ENCODE data around the gene EEF1AKMT2. TPM values are rescaled to one million over a fixed set of nuclear protein-coding genes. Genes with fewer than 3 reads are reported as not detected.

Gene EEF1AKMT2
- total and polyA plus RNA-seq, 2 of the 13 experiments (the other 11 are each of a cell fraction or from before 2014, with no cell fraction given), result 11.3 to 19.3 TPM

DNA sequence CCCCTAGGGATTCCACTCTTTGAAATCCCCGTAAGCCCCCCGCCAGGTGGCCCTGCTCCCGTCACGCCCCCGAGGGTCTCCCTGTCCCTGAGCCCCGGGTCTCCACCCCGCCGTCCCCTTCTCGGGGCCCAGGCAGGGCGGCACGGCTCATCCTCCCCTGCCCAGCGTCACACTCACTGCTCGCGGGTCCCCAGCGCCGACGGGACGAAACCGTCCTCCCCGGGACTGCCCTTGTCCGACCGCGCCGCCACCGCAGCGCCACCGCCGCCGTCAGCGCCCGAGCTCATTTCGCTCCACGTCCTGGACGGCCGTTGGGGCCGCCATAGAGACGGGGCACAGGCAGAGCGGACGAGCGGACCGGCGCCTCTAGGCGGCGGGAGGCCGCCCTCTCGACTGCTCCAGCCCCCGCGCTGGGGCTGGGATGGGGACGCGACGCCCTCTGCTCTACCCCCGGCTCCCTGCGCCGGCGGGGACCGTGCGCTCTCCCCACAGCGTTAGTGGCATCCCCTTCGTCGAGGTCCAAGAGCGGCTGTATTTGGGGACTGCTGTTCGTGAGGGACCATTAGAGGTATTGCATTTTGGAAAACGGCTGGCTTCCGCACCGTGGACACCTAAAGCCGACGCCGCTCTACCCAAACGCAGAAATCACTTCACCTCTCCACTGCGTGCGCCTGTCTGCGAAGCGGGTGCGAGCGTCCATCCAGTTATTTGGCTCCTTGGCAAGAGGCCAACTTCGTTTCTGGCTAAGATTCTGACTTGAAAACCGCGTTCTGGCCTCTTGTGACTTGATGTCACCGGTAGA lies at the start of gene EEF1AKMT2 (continued):
- TF ChIP-seq, protein P1, sequence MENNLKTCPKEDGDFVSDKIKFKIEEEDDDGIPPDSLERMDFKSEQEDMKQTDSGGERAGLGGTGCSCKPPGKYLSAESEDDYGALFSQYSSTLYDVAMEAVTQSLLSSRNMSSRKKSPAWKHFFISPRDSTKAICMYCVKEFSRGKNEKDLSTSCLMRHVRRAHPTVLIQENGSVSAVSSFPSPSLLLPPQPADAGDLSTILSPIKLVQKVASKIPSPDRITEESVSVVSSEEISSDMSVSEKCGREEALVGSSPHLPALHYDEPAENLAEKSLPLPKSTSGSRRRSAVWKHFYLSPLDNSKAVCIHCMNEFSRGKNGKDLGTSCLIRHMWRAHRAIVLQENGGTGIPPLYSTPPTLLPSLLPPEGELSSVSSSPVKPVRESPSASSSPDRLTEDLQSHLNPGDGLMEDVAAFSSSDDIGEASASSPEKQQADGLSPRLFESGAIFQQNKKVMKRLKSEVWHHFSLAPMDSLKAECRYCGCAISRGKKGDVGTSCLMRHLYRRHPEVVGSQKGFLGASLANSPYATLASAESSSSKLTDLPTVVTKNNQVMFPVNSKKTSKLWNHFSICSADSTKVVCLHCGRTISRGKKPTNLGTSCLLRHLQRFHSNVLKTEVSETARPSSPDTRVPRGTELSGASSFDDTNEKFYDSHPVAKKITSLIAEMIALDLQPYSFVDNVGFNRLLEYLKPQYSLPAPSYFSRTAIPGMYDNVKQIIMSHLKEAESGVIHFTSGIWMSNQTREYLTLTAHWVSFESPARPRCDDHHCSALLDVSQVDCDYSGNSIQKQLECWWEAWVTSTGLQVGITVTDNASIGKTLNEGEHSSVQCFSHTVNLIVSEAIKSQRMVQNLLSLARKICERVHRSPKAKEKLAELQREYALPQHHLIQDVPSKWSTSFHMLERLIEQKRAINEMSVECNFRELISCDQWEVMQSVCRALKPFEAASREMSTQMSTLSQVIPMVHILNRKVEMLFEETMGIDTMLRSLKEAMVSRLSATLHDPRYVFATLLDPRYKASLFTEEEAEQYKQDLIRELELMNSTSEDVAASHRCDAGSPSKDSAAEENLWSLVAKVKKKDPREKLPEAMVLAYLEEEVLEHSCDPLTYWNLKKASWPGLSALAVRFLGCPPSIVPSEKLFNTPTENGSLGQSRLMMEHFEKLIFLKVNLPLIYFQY (CRISPR knock-in tag; IDR thresholded peaks at IDR 0.05; ENCODE audit: borderline replicate concordance), result peak; percentile 35; the same call in 1 of the 2 replicates
- TF ChIP-seq ZKSCAN8 (CRISPR knock-in tag; IDR thresholded peaks at IDR 0.05; ENCODE audit: borderline replicate concordance) (0 out of 2 replicates have a peak, but pooled peaks have one; percentile 49), PCBP2 (optimal IDR thresholded peaks at IDR 0.05; ENCODE audit: low read depth, low read length, poor library complexity, severe bottlenecking) (no peak), FOXK1 (CRISPR knock-in tag; IDR thresholded peaks at IDR 0.05; ENCODE audit: borderline replicate concordance, low read depth) (peak; percentile 73; the same call in 1 of the 2 replicates), TOPORS (CRISPR knock-in tag; IDR thresholded peaks at IDR 0.05) (peak; percentile 52; the same call in 1 of the 2 replicates), ZNF235 (CRISPR knock-in tag; IDR thresholded peaks at IDR 0.05; ENCODE audit: borderline replicate concordance) (no peak), HOXA7 (CRISPR knock-in tag; IDR thresholded peaks at IDR 0.05) (no peak), ZNF468 (CRISPR knock-in tag; IDR thresholded peaks at IDR 0.05) (peak; percentile 95; the same call in 1 of the 2 replicates), TBX3 (IDR thresholded peaks at IDR 0.05; ENCODE audit: borderline replicate concordance) (no peak), ZNF720 (CRISPR knock-in tag; IDR thresholded peaks at IDR 0.05) (no peak), CREB1 (IDR thresholded peaks at IDR 0.05) (peak; percentile 18; the same call in 1 of the 2 replicates), CREB1 (CRISPR knock-in tag; IDR thresholded peaks at IDR 0.05) (no peak)
- TF ChIP-seq, protein P2, sequence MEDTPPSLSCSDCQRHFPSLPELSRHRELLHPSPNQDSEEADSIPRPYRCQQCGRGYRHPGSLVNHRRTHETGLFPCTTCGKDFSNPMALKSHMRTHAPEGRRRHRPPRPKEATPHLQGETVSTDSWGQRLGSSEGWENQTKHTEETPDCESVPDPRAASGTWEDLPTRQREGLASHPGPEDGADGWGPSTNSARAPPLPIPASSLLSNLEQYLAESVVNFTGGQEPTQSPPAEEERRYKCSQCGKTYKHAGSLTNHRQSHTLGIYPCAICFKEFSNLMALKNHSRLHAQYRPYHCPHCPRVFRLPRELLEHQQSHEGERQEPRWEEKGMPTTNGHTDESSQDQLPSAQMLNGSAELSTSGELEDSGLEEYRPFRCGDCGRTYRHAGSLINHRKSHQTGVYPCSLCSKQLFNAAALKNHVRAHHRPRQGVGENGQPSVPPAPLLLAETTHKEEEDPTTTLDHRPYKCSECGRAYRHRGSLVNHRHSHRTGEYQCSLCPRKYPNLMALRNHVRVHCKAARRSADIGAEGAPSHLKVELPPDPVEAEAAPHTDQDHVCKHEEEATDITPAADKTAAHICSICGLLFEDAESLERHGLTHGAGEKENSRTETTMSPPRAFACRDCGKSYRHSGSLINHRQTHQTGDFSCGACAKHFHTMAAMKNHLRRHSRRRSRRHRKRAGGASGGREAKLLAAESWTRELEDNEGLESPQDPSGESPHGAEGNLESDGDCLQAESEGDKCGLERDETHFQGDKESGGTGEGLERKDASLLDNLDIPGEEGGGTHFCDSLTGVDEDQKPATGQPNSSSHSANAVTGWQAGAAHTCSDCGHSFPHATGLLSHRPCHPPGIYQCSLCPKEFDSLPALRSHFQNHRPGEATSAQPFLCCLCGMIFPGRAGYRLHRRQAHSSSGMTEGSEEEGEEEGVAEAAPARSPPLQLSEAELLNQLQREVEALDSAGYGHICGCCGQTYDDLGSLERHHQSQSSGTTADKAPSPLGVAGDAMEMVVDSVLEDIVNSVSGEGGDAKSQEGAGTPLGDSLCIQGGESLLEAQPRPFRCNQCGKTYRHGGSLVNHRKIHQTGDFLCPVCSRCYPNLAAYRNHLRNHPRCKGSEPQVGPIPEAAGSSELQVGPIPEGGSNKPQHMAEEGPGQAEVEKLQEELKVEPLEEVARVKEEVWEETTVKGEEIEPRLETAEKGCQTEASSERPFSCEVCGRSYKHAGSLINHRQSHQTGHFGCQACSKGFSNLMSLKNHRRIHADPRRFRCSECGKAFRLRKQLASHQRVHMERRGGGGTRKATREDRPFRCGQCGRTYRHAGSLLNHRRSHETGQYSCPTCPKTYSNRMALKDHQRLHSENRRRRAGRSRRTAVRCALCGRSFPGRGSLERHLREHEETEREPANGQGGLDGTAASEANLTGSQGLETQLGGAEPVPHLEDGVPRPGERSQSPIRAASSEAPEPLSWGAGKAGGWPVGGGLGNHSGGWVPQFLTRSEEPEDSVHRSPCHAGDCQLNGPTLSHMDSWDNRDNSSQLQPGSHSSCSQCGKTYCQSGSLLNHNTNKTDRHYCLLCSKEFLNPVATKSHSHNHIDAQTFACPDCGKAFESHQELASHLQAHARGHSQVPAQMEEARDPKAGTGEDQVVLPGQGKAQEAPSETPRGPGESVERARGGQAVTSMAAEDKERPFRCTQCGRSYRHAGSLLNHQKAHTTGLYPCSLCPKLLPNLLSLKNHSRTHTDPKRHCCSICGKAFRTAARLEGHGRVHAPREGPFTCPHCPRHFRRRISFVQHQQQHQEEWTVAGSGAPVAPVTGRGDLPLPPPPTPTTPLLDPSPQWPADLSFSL (CRISPR knock-in tag; IDR thresholded peaks at IDR 0.05), result no peak
- TF ChIP-seq, protein P3, sequence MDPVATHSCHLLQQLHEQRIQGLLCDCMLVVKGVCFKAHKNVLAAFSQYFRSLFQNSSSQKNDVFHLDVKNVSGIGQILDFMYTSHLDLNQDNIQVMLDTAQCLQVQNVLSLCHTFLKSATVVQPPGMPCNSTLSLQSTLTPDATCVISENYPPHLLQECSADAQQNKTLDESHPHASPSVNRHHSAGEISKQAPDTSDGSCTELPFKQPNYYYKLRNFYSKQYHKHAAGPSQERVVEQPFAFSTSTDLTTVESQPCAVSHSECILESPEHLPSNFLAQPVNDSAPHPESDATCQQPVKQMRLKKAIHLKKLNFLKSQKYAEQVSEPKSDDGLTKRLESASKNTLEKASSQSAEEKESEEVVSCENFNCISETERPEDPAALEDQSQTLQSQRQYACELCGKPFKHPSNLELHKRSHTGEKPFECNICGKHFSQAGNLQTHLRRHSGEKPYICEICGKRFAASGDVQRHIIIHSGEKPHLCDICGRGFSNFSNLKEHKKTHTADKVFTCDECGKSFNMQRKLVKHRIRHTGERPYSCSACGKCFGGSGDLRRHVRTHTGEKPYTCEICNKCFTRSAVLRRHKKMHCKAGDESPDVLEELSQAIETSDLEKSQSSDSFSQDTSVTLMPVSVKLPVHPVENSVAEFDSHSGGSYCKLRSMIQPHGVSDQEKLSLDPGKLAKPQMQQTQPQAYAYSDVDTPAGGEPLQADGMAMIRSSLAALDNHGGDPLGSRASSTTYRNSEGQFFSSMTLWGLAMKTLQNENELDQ (CRISPR knock-in tag; IDR thresholded peaks at IDR 0.05; ENCODE audit: borderline replicate concordance), result no peak
